ENCODE data around the gene ZNF66.
A peak's percentile ranks its signal among the peaks of the same experiment; 100 is the strongest.
"Not testable (repeated sequence)": the region's sequence is repeated elsewhere in the genome, so short reads cannot be mapped to it uniquely, and the experiment has no call there.

ZNF66 gene

DNA sequence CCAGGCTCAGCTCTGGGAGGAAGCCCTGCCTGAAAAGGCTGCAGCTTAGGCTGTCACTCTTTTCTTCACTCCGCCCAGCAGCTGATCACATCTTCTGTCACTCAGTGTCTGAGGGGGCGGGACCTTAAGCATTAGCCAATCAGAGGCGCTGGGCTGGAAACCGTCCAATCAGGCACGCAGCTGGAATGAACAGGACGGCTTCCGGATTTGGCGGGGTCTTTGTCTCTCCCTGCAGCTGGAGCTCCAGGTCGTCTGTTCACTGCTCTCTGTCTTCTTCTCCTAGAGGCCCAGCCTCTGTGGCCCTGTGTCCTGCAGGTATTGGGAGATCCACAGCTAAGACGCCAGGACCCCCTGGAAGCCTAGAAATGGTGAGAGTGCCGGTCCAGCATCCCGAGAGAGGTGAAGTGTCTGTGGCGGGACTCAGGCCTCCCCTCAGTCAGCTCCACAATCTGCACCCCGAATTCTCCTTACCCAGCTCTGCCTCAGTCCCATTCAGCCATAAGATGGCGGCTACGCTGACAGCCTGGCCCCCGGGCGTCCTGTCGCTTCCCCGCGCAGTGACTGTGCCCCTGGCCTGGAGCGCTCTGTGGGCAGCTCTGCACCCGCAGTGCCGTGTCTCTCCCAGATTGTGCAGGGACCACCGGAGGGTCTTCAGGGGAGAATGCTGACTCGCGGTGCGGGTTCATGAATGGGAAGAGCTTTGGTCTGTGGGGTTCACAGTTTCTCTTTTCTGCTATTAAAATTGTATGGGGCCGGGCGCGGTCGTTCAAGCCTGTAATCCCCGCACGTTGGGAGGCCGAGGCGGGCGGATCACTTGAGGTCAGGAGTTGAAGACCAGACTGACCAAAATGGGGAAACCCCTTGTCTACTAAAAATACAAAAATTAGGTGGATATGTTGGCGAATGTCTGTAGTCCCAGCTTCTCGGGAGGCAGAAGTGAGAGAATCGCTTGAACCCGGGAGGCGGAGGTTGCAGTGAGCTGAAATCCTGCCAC, at the start of gene ZNF66:
Gene ZNF66 (plus strand): TSS at position 222 of the 994 bp plus-strand sequence. CDS start 144 bp downstream, at position 366.
- peak; percentile 88 to 90 for DNase-seq (ENCODE audit: low read depth in 2 of 2)

GRCh38 chr19:20750169-20750568, 25.9 kb upstream of the ZNF66 start:
- DNase-seq (ENCODE audit: low read depth in 2 of 2): not testable (repeated sequence)

DNA sequence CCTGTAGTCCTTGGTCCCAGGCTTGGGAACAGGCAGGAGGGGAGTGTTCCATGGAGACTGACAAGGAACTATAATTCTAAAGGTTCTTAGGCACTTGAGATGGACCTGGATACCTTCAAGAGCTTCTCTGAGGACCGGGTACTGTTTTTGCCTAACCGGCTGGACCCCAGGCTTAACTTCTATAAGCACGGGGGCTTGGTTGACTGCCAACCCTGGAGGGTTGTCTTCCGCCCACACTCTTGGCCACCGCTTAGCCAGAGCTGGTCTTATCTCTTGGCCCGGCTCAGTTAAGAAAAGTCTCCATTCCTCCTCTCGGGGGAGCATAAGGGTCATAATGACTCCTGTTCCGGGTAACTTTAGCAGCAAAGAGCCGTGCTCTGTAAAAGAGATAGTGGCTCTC, 23.8 kb upstream of the ZNF66 start:
- not testable (repeated sequence) for DNase-seq (ENCODE audit: low read depth in 2 of 2)

DNA sequence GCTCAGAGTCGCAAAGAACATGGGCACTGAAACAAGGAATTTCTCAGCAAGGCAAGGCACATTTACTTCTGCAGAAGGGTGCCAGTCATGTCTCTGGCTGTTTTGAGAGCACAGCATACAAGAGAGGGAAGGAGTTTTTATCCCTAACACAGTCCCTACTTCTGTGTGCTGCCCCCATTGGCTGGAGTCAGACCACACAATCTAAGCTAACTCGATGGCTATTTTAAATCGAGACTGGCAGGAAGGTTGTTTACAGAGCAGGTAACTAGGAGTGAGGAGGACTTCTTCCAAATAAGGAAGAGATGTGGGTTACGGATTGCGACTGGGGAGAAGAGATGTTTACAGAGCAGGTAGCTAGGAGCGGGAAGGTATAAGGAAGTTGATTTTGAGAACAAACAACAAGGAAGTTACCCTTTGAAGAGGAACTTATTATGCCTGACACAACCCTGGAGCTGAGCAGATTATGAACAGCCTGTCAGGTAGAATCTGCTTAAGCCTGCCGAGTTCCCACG, 6.8 kb upstream of the ZNF66 start:
- not testable (repeated sequence) for DNase-seq (ENCODE audit: low read depth in 2 of 2)

GRCh38 chr19:20787786-20788185, 11.7 kb downstream of the ZNF66 start:
- DNase-seq (ENCODE audit: low read depth in 2 of 2): no peak

DNA sequence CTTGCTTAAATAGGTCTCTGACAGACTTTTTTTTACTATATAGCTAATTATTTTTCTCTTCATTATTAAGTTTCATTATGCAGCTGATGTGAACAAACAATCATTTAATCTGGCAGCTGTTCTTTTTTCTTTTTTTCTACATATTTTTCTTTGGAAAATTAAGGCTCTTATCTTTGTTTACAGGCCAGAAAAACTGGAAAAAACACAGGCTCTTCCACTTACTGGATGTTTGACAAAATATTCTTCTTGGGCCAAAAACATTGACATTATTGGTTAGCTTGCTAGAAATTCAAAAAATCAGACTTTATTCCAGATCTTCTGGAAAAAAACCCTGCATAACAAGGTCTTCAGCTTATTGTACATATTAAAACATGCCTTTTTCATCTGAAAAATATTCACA, 15.7 kb downstream of the ZNF66 start:
- DNase-seq (ENCODE audit: low read depth in 2 of 2): no peak

DNA sequence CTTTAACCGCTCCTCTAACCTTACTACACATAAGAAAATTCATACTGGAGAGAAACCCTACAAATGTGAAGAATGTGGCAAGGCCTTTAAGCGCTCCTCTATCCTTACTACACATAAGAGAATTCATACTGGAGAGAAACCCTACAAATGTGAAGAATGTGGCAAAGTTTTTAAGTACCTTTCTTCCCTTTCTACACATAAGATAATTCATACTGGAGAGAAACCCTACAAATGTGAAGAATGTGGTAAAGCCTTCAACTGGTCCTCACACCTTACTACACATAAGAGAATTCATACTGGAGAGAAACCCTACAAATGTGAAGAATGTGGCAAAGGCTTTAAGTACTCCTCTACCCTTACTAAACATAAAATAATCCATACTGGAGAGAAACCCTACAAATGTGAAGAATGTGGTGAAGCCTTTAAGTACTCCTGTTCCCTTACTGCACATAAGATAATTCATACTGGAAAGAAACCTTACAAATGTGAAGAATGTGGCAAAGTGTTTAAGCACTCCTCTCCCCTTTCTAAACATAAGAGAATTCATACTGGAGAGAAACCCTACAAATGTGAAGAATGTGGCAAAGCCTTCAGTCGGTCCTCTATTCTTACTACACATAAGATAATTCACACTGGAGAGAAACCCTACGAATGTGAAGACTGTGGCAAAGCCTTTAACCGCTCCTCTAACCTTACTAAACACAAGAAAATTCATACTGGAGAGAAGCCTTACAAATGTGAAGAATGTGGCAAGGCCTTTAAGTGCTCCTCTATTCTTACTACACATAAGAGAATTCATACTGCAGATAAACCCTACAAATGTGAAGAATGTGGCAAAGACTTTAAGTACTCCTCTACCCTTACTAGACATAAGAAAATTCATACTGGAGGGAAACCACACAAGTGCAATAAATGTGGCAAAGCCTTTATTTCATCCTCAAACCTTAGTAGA, 30.5 kb downstream of the ZNF66 start:
- not testable (repeated sequence) for DNase-seq (ENCODE audit: low read depth in 2 of 2)

DNA sequence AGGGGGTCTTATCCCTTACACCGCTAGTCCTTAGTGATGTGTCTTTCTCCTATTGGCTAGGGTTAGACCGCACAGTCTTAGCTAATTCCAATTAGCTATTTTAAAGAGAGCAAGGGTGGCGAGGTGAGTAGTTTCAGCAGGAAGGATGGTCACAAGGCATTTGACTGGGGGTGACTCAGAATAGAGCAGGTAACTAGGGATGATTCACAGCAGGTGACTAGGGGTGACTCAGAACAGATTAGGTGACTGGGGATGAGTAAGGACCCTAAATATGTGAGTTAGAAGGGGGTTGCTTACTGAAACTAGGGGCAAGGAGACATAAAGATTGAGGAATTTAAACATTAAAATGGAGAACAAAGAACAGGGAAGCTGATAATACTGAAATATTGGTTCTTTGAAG, 64.3 kb downstream of the ZNF66 start:
- no peak for DNase-seq (ENCODE audit: low read depth in 2 of 2)
